ENCODE measurements around the gene VPS36. TPM values are rescaled to one million over a fixed set of nuclear protein-coding genes. Genes with fewer than 3 reads are reported as not detected.

The VPS36 gene
- total RNA-seq, 4 donors from 2014 or later, result 29.5 to 34.0 (median 33.1) TPM

DNA sequence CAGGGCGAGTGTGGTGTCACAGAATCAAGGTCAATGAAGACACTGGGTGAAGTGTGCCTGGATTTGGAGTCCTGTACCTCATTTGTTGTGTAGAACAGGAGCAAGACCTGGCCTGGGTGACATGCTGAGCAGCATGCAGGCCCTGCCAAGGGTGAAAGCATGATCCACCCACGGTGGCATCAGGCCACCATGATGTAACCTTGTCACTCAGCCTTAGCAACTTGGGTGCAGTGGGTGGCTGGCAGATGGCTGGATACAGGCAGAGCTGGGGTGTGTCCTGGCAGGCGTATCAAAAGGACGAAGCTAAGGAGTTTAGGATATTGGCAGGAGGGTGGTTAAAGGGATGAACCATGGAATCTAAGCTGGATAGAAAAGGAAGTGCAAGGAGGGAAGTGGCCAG, 54.7 kb downstream of the VPS36 start:
- intact Hi-C loops (cut with DNase I), result no loop called here
- WGBS, result 82% methylated on average over 3 of the region's 4 CpGs

GRCh38 chr13:52394586-52394985, 55.8 kb downstream of the VPS36 start:
- no peak for DNase-seq (ENCODE audit: extremely low spot score)
- TF ChIP-seq EP300 (IDR thresholded peaks at IDR 0.05) (no peak), POLR2A (IDR thresholded peaks at IDR 0.05; ENCODE audit: low read depth) (no peak), POLR2AphosphoS5 (IDR thresholded peaks at IDR 0.05) (no peak), CTCF (IDR thresholded peaks at IDR 0.05) (no peak)
- Histone ChIP-seq H3K4me1 (peaks cover 0 to 4% (median 1%) of the 10 kb centered on the region in 4 donors), H3K27me3 (no peaks in the 10 kb centered on the region), H3K4me3 (no peak overlapping the region), H3K36me3 (peaks cover 0 to 14% (median 0%) of the 10 kb centered on the region in 4 donors), H3K27ac (replicated peaks in 1 of 4) (no peak overlapping the region), H3K9me3 (no peaks in the 10 kb centered on the region)
- WGBS, result 81% methylated on average over 2 of the region's 2 CpGs
- intact Hi-C loops (cut with DNase I), result no loop called here

More for the DNA sequence above, 54.7 kb downstream of the VPS36 start:
- DNase-seq (ENCODE audit: extremely low spot score), result no peak
- no peak overlapping the region for H3K4me3 ChIP-seq
- TF ChIP-seq CTCF (IDR thresholded peaks at IDR 0.05) (no peak), POLR2A (IDR thresholded peaks at IDR 0.05; ENCODE audit: low read depth) (no peak), POLR2AphosphoS5 (IDR thresholded peaks at IDR 0.05) (no peak), EP300 (IDR thresholded peaks at IDR 0.05) (no peak)
- no peaks in the 10 kb centered on the region for H3K9me3 ChIP-seq
- no peaks in the 10 kb centered on the region for H3K27me3 ChIP-seq
- no peak overlapping the region for H3K27ac ChIP-seq (replicated peaks in 1 of 4)
- H3K4me1 ChIP-seq, result peaks cover 0 to 4% (median 1%) of the 10 kb centered on the region in 4 donors
- H3K36me3 ChIP-seq, result peaks cover 0 to 18% (median 0%) of the 10 kb centered on the region in 4 donors

- Histone ChIP-seq H3K4me1 (peaks cover 0 to 4% (median 1%) of the 10 kb centered on the region in 4 donors), H3K27me3 (no peaks in the 10 kb centered on the region), H3K9me3 (no peaks in the 10 kb centered on the region), H3K36me3 (peaks cover 0 to 14% (median 0%) of the 10 kb centered on the region in 4 donors), H3K4me3 (no peak overlapping the region), H3K27ac (replicated peaks in 1 of 4) (no peak overlapping the region)
- no peak for DNase-seq (ENCODE audit: extremely low spot score)
- TF ChIP-seq POLR2A (IDR thresholded peaks at IDR 0.05; ENCODE audit: low read depth) (no peak), EP300 (IDR thresholded peaks at IDR 0.05) (no peak), CTCF (IDR thresholded peaks at IDR 0.05) (no peak)
- WGBS, result 77% methylated on average over 8 of the region's 8 CpGs
- intact Hi-C loops (cut with DNase I), result no loop called here
Observed at GRCh38 chr13:52393572-52394357, 56.7 kb downstream of the VPS36 start.

DNA sequence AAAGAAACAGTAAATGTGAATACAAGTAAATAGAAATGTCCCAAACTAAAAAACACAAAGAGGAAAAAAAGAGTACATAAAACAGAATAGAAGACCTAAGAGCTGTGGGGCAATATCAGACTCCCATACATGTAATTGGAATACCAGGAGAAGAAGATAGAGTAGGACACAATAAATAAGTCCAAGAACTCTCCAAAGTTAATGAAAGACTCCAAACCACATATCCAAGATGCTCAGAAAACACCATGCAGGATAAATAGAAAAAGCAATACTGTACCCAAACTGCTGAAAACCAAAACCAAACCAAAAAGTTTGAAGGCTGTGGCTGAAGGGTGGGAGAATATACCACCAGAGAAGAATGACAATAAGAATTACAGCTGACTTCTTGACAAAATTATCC, 62.7 kb downstream of the VPS36 start:
- Histone ChIP-seq H3K4me1 (peaks cover 0 to 3% (median 0%) of the 10 kb centered on the region in 4 donors), H3K4me3 (no peak overlapping the region), H3K27ac (replicated peaks in 1 of 4) (no peak overlapping the region), H3K27me3 (no peaks in the 10 kb centered on the region), H3K9me3 (peaks cover 0 to 3% (median 0%) of the 10 kb centered on the region in 4 donors), H3K36me3 (peaks cover 0 to 16% (median 0%) of the 10 kb centered on the region in 4 donors)
- TF ChIP-seq CTCF (IDR thresholded peaks at IDR 0.05) (no peak), POLR2AphosphoS5 (IDR thresholded peaks at IDR 0.05) (no peak), EP300 (IDR thresholded peaks at IDR 0.05) (no peak), POLR2A (IDR thresholded peaks at IDR 0.05; ENCODE audit: low read depth) (no peak)
- DNase-seq (ENCODE audit: extremely low spot score), result no peak
- intact Hi-C loops (cut with DNase I), result no loop called here
